Testis (tissue), 3 donors: Measurements from ENCODE around the gene CAD. TPM values are rescaled to one million over a fixed set of nuclear protein-coding genes. Genes with fewer than 3 reads are reported as not detected.

Experiments
- DNase-seq: peaks from one replicate; pipeline ENCODE4 v3.0.0-alpha.2; 2019
- H3K27ac ChIP-seq, 2 donors: fragments of 200-600 bp; sonication (generic); one replicate each; pipeline ENCODE4 v1.5.1; 2019
- H3K27me3 ChIP-seq: fragments of 200-600 bp; sonication (generic); one replicate; pipeline ENCODE4 v1.5.1; 2019
- H3K36me3 ChIP-seq: fragments of 200-600 bp; sonication (generic); one replicate; pipeline ENCODE4 v1.5.1; 2017; ENCODE audit warnings: low read depth; ENCODE audit errors: missing control alignments
- H3K4me1 ChIP-seq: fragments of 200-600 bp; sonication (generic); one replicate; pipeline ENCODE4 v1.5.1; 2019
- H3K4me3 ChIP-seq, 2 donors: fragments of 200-600 bp; sonication (generic); one replicate each; pipeline ENCODE4 v1.5.1; 2017 to 2019
- H3K9me3 ChIP-seq: fragments of 200-600 bp; sonication (generic); one replicate; pipeline ENCODE4 v1.5.1; 2017
- CTCF ChIP-seq, 3 experiments: fragments of 450-650 bp in 2 of 3; fragments of 200-600 bp in 1 of 3; sonication (generic) in 1 of 3; IDR thresholded peaks; one replicate each; pipeline ENCODE4 v1.5.1; 2016 to 2019; ENCODE audit warnings: antibody characterized with exemption in 3 of 3, mild to moderate bottlenecking in 2 of 3, moderate library complexity in 1 of 3
- POLR2A ChIP-seq: fragments of 450-650 bp; IDR thresholded peaks from one replicate; pipeline ENCODE4 v1.6.1; 2017; ENCODE audit warnings: antibody characterized with exemption, mild to moderate bottlenecking, moderate library complexity
- WGBS, 2 donors: methylation state at CpG; one replicate each; pipeline ENCODE4 v1.1.5; 2018; 5-methylcytosine and 5-hydroxymethylcytosine counted together
- intact Hi-C: fragments of 100-400 bp; cut with DNase I; formaldehyde crosslinking; loops from one replicate; pipeline ENCODE4 v1.15.1; 2023; ENCODE audit warnings: low total_unique reads
- polyA plus RNA-seq: library from polyadenylated mRNA; stranded (reverse); fragments of 350-450 nt; fragmentation: Illumina TruSeq; extraction: RNeasy Lipid Tissue Mini Kit (QIAGEN cat#74804); gene quantifications from one replicate; pipeline ENCODE4 v1.2.3, GENCODE V29; 2014; ENCODE audit warnings: low read depth, low replicate concordance; ENCODE audit not compliant: insufficient read depth
- total RNA-seq, 2 donors: library from RNA; depleted of rRNA; stranded (reverse); fragments of >200 nt; gene quantifications; one replicate each; pipeline ENCODE4 v1.2.3, GENCODE V29; 2016

CAD gene
- total and polyA plus RNA-seq, 3 donors from 2014 or later: 40.0 to 66.9 (median 62.5) TPM

- Histone ChIP-seq H3K4me1 (peaks cover 17% of the 10 kb centered on the region), H3K36me3 (no peaks in the 10 kb centered on the region), H3K4me3 (no peak overlapping the region), H3K27me3 (no peaks in the 10 kb centered on the region), H3K27ac (no peak overlapping the region), H3K9me3 (no peaks in the 10 kb centered on the region)
- TF ChIP-seq CTCF (IDR thresholded peaks at IDR 0.05): no peak
- no peak for TF ChIP-seq POLR2A
- no peak for DNase-seq
- 93 to 94% methylated on average over 7 of the region's 7 CpGs for WGBS, 2 donors
- intact Hi-C loops: no loop called here
Observed at GRCh38 chr2:27220091-27220490, 2.9 kb downstream of the CAD start.

- Histone ChIP-seq H3K27me3 (no peaks in the 10 kb centered on the region), H3K4me1 (peaks cover 17% of the 10 kb centered on the region), H3K4me3 (no peak overlapping the region), H3K27ac (no peak overlapping the region), H3K9me3 (no peaks in the 10 kb centered on the region), H3K36me3 (no peaks in the 10 kb centered on the region)
- DNase-seq: no peak
- TF ChIP-seq CTCF (IDR thresholded peaks at IDR 0.05): no peak
- TF ChIP-seq POLR2A: no peak
- WGBS, 2 donors: 81 to 91% methylated on average over 3 of the region's 3 CpGs
- intact Hi-C loops: no loop called here
Observed at GRCh38 chr2:27221166-27221565, 4.0 kb downstream of the CAD start.

- 90 to 98% methylated on average over 5 of the region's 5 CpGs for WGBS, 2 donors
- Histone ChIP-seq H3K27me3 (no peaks in the 10 kb centered on the region), H3K36me3 (no peaks in the 10 kb centered on the region), H3K4me1 (peaks cover 18% of the 10 kb centered on the region), H3K9me3 (no peaks in the 10 kb centered on the region), H3K27ac (no peak overlapping the region), H3K4me3 (no peak overlapping the region)
- DNase-seq: no peak
- intact Hi-C loops: no loop called here
- no peak for TF ChIP-seq CTCF (IDR thresholded peaks at IDR 0.05)
- TF ChIP-seq POLR2A: no peak
Observed at GRCh38 chr2:27222407-27222806, 5.2 kb downstream of the CAD start.

- no peaks in the 10 kb centered on the region for H3K9me3 ChIP-seq
- H3K4me1 ChIP-seq: peaks cover 18% of the 10 kb centered on the region
- no peaks in the 10 kb centered on the region for H3K27me3 ChIP-seq
- TF ChIP-seq POLR2A: no peak
- WGBS, 2 donors: 93 to 95% methylated on average over 6 of the region's 6 CpGs
- no peak overlapping the region for H3K27ac ChIP-seq
- intact Hi-C loops: no loop called here
- DNase-seq: no peak
- no peaks in the 10 kb centered on the region for H3K36me3 ChIP-seq
- no peak overlapping the region for H3K4me3 ChIP-seq
Observed at GRCh38 chr2:27223416-27223815, 6.2 kb downstream of the CAD start.

GRCh38 chr2:27225526-27225925 lies 8.4 kb downstream of the CAD start:
- H3K9me3 ChIP-seq: no peaks in the 10 kb centered on the region
- 92 to 93% methylated on average over 9 of the region's 9 CpGs for WGBS, 2 donors
- no peaks in the 10 kb centered on the region for H3K27me3 ChIP-seq
- intact Hi-C loops: no loop called here
- H3K4me3 ChIP-seq: no peak overlapping the region
- H3K36me3 ChIP-seq: no peaks in the 10 kb centered on the region
- H3K4me1 ChIP-seq: peaks cover 14% of the 10 kb centered on the region
- TF ChIP-seq POLR2A (no peak), CTCF (IDR thresholded peaks at IDR 0.05) (no peak)
- DNase-seq: no peak
- no peak overlapping the region for H3K27ac ChIP-seq
